ENCODE results near the gene IBTK. TPM values are rescaled to one million over a fixed set of nuclear protein-coding genes. Genes with fewer than 3 reads are reported as not detected.
"Not testable (repeated sequence)": the region's sequence is repeated elsewhere in the genome, so short reads cannot be mapped to it uniquely, and the experiment has no call there.

The IBTK gene
- total RNA-seq, 1 experiment from 2014 or later = 37.2 TPM

DNA sequence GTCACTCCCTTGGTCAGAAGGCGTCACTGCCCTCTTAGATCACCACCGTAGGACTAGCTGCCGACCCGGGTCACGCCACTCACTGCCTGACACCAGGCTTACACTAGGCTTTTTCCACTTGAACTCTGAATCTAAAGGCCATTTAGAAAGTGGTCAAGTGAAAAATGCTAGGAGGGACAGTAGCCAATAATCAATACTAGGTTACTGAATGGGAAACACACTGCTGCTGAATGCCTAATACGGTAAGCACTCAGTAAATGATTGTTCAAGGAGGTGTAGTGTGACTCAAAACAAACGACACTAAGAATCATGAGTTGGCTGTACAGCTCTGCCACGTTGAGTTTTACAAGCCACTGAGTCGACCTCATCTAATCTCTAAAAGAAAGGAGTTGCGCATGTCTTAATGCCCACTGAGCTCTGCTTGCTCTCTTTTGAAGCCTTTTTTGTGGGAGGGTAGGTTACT is 760 bp upstream of the IBTK start:
- in situ Hi-C loops (cut with HindIII; ENCODE audit: low pct_unique_long_range_greater_than_20kb, low sequenced_read_pairs) = no loop called here
- DNase-seq (ENCODE audit: low read depth) = peak; percentile 94

- DNase-seq (ENCODE audit: low read depth) = peak; percentile 71
- in situ Hi-C loops (cut with HindIII; ENCODE audit: low pct_unique_long_range_greater_than_20kb, low sequenced_read_pairs) = no loop called here
These were observed 591 bp downstream of the IBTK start for GRCh38 chr6:82246802-82247504.

DNA sequence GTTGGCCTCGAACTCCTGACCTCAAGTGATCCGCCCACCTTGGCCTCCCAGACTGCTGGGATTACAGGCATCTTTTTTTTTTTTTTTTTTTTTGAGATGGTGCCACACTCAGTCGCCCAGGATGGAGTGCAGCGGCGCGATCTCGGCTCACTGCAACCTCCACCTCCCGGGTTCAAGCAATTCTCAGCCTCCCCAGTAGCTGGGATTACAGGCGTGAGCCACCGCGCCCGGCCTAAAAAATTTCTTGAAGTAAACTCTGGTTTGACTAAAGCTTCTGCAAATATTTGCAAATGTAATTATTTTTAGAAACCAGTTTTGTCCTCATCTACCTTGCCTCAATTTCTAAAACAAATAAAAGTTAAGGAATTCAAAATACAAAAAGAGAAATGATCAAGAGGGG is 1.2 kb downstream of the IBTK start:
- in situ Hi-C loops (cut with HindIII; ENCODE audit: low pct_unique_long_range_greater_than_20kb, low sequenced_read_pairs) = no loop called here
- DNase-seq (ENCODE audit: low read depth) = no peak

DNA sequence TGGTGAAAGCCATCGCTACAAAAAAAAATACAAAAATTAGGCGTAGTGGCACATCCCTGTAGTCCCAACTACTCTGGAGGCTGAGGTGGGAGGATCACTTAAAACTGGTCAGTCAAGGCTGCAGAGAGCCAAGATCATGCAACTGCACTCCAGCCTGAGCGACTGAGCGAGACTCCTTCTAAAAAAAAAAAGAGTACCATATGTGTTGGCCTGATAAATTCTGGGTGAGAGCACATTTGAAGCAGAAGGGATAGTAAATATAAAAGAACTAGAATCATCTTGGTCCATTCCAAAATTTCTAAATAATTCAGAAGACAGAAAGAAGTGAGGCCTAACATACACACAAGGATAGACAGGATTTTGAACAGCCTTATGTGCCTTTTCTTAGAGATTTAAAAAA is 2.2 kb downstream of the IBTK start:
- in situ Hi-C loops (cut with HindIII; ENCODE audit: low pct_unique_long_range_greater_than_20kb, low sequenced_read_pairs) = no loop called here

DNA sequence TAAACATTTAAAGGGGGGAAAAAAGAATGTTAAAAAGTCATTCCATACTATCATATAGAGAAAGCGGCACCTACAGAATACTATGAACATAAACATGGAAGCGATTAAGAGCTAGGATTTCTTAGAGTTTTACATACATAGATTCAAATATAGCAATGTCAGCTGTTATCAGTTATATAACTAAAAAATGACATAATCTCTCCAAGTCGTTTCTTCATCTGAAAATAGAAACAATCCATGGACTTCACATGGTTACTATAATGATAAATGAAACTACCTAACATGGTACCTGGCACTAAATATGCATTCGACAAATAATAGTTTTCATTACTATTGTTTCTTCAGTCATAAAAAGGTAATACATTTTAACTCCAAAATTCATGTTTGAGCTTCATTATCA is 3.7 kb downstream of the IBTK start:
- in situ Hi-C loops (cut with HindIII; ENCODE audit: low pct_unique_long_range_greater_than_20kb, low sequenced_read_pairs) = no loop called here
- DNase-seq (ENCODE audit: low read depth) = no peak

More for the DNA sequence above, 2.2 kb downstream of the IBTK start:
- no peak for DNase-seq (ENCODE audit: low read depth)

DNA sequence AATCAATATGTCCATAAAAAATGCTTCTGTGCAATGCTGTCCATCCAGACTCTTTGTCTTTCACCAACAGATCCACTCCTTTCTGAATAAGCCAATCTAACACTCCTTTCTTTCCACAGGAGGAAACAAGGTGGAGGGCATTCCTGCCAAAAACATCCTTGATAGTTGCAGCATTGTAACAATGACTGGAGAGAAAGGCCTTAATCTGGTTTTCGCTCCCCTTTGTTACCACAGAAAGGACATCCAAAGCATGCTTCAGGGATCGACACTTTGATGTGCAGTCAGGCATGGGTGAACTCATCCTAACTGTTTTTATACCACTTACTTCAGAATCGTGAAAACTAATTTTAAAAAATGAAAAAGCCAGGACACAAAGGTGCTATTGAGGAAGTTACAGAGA is 7.4 kb downstream of the IBTK start:
- in situ Hi-C loops (cut with HindIII; ENCODE audit: low pct_unique_long_range_greater_than_20kb, low sequenced_read_pairs) = no loop called here
- no peak for DNase-seq (ENCODE audit: low read depth)

GRCh38 chr6:82239597-82239996 is 7.9 kb downstream of the IBTK start:
- in situ Hi-C loops (cut with HindIII; ENCODE audit: low pct_unique_long_range_greater_than_20kb, low sequenced_read_pairs) = no loop called here

DNA sequence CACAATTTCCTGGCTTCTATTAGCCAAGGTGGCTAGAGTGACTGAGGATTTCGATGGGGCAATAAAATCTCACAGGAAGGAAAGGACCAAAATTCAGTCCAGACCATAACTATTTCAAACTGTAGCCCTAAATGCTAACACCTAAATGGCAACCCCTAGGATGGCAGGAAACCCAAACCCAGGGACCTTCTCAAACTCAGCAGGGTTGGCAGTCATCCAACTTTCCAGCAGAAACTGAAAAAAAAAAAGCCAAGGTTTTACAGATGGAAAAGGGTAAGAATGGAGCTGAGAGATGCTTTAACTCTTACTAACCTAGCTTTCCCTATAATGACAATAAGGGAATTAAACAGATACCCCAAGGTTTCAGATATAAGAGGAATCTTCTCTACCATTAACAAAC is 10.5 kb downstream of the IBTK start:
- in situ Hi-C loops (cut with HindIII; ENCODE audit: low pct_unique_long_range_greater_than_20kb, low sequenced_read_pairs) = no loop called here
- no peak for DNase-seq (ENCODE audit: low read depth)

More at GRCh38 chr6:82239597-82239996, 7.9 kb downstream of the IBTK start:
- DNase-seq (ENCODE audit: low read depth) = no peak

- in situ Hi-C loops (cut with HindIII; ENCODE audit: low pct_unique_long_range_greater_than_20kb, low sequenced_read_pairs) = no loop called here
- DNase-seq (ENCODE audit: low read depth) = no peak
These were observed 19.8 kb downstream of the IBTK start for GRCh38 chr6:82227770-82228169.

- no peak for DNase-seq (ENCODE audit: low read depth)
- in situ Hi-C loops (cut with HindIII; ENCODE audit: low pct_unique_long_range_greater_than_20kb, low sequenced_read_pairs) = no loop called here
These were observed 27.4 kb downstream of the IBTK start for GRCh38 chr6:82220167-82220566.

- DNase-seq (ENCODE audit: low read depth) = no peak
- in situ Hi-C loops (cut with HindIII; ENCODE audit: low pct_unique_long_range_greater_than_20kb, low sequenced_read_pairs) = no loop called here
These were observed 30.4 kb downstream of the IBTK start for GRCh38 chr6:82217018-82217586.

GRCh38 chr6:82216549-82216948 is 31.0 kb downstream of the IBTK start:
- DNase-seq (ENCODE audit: low read depth) = no peak
- in situ Hi-C loops (cut with HindIII; ENCODE audit: low pct_unique_long_range_greater_than_20kb, low sequenced_read_pairs) = no loop called here

GRCh38 chr6:82211326-82211725 is 36.2 kb downstream of the IBTK start:
- DNase-seq (ENCODE audit: low read depth) = no peak
- in situ Hi-C loops (cut with HindIII; ENCODE audit: low pct_unique_long_range_greater_than_20kb, low sequenced_read_pairs) = no loop called here

GRCh38 chr6:82208913-82209312 is 38.6 kb downstream of the IBTK start:
- DNase-seq (ENCODE audit: low read depth) = no peak
- in situ Hi-C loops (cut with HindIII; ENCODE audit: low pct_unique_long_range_greater_than_20kb, low sequenced_read_pairs) = no loop called here

DNA sequence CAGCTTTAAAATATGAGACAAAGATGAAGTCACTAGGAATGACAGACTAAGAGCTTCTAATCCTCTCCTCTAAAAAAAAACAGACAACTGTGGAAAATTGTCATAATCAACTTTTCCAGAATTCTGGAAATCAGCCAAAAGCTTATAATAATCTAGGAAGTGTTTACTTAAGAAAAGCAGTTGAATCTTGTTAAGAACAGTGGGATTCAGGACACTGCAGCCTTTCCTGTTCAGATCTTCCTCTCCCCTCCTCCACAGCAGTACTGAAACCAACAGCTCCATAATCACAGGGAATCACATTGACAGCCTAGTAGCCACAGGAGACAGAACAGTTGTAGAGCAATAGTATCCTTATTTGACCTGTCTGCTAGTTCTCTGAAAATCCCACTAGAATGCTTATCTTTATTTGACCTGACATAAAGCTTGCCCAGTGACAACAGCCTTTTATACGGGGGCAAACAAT is 41.6 kb downstream of the IBTK start:
- in situ Hi-C loops (cut with HindIII; ENCODE audit: low pct_unique_long_range_greater_than_20kb, low sequenced_read_pairs) = no loop called here

DNA sequence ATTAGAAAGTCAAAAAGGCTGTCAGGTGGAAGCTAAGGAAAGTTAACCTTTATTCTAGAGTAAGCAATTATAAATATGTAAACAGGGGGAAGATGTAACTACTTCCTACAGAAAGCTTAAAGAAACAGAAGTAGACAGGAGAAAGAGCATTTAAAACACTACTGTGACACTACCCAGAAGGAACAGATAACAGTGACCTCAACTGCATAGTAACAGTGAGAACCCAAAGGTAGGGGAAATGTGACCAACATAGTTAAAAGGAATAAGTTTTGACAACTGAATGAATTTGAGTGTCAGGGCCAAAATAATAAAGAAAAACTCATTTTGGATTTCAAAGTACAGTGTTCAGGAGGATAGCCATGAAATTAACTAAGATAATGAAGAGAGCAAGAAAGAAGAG is 43.5 kb downstream of the IBTK start:
- in situ Hi-C loops (cut with HindIII; ENCODE audit: low pct_unique_long_range_greater_than_20kb, low sequenced_read_pairs) = no loop called here
- DNase-seq (ENCODE audit: low read depth) = no peak

More for the DNA sequence above, 41.6 kb downstream of the IBTK start:
- no peak for DNase-seq (ENCODE audit: low read depth)

- no peak for DNase-seq (ENCODE audit: low read depth)
- in situ Hi-C loops (cut with HindIII; ENCODE audit: low pct_unique_long_range_greater_than_20kb, low sequenced_read_pairs) = no loop called here
These were observed 49.8 kb downstream of the IBTK start for GRCh38 chr6:82197784-82198183.

GRCh38 chr6:82197245-82197644 is 50.3 kb downstream of the IBTK start:
- in situ Hi-C loops (cut with HindIII; ENCODE audit: low pct_unique_long_range_greater_than_20kb, low sequenced_read_pairs); DNase-seq (ENCODE audit: low read depth): not testable (repeated sequence)

DNA sequence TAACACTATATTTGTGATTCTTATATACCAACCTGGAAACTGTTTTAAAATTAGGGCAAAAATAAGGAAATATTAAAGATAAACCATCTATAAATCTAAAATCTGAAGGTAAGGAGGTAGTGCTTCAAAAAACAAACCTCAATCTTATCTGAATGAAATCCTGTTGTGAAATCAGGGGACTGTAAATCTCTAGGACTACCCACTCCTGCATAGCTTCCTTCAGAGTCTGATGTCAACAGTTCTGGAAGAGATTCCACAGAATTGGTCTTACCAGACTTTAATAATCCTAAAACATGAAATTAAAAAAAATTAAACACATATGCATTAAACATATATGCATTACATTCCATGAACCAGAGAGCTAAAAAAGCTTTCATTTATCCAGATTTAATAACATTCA is 51.4 kb downstream of the IBTK start:
- in situ Hi-C loops (cut with HindIII; ENCODE audit: low pct_unique_long_range_greater_than_20kb, low sequenced_read_pairs) = no loop called here

GRCh38 chr6:82195619-82196018 is 51.9 kb downstream of the IBTK start:
- DNase-seq (ENCODE audit: low read depth) = no peak
- in situ Hi-C loops (cut with HindIII; ENCODE audit: low pct_unique_long_range_greater_than_20kb, low sequenced_read_pairs) = no loop called here

More for the DNA sequence above, 51.4 kb downstream of the IBTK start:
- DNase-seq (ENCODE audit: low read depth) = no peak
